HUES64 (cell line): ENCODE measurements around the gene MYO3B.
"Not testable (repeated sequence)": the region's sequence is repeated elsewhere in the genome, so short reads cannot be mapped to it uniquely, and the experiment has no call there.

ENCODE experiments used
- H3K27ac ChIP-seq: 2 replicates; pipeline ENCODE4 v1.7.0; 2013; ENCODE audit warnings: low read depth, low read length, inconsistent platforms
- H3K27me3 ChIP-seq: 2 replicates; pipeline ENCODE4 v1.6.1; 2013; ENCODE audit warnings: mild to moderate bottlenecking, low read length; ENCODE audit not compliant: insufficient read depth
- H3K36me3 ChIP-seq: 2 replicates; pipeline ENCODE4 v1.6.1; 2013; ENCODE audit warnings: mild to moderate bottlenecking, low read length; ENCODE audit not compliant: insufficient read depth
- H3K4me1 ChIP-seq: 2 replicates; pipeline ENCODE4 v1.6.1; 2013; ENCODE audit warnings: mild to moderate bottlenecking, low read length, moderate library complexity; ENCODE audit not compliant: insufficient read depth
- H3K4me3 ChIP-seq: 2 replicates; pipeline ENCODE4 v1.5.1; 2013; ENCODE audit warnings: mild to moderate bottlenecking, low read length, moderate library complexity
- H3K9ac ChIP-seq: 2 replicates; pipeline ENCODE4 v1.6.1; 2013; ENCODE audit warnings: mild to moderate bottlenecking, low read depth, low read length
- H3K9me3 ChIP-seq: 2 replicates; pipeline ENCODE4 v1.6.1; 2013; ENCODE audit warnings: low read depth, low read length; ENCODE audit not compliant: insufficient read depth
- WGBS: fragments of 150-250, 120-280 bp; methylation state at CpG from one replicate; pipeline ENCODE4 v1.1.7; 2013; ENCODE audit warnings: missing lambda C conversion rate; 5-methylcytosine and 5-hydroxymethylcytosine counted together

Gene MYO3B

DNA sequence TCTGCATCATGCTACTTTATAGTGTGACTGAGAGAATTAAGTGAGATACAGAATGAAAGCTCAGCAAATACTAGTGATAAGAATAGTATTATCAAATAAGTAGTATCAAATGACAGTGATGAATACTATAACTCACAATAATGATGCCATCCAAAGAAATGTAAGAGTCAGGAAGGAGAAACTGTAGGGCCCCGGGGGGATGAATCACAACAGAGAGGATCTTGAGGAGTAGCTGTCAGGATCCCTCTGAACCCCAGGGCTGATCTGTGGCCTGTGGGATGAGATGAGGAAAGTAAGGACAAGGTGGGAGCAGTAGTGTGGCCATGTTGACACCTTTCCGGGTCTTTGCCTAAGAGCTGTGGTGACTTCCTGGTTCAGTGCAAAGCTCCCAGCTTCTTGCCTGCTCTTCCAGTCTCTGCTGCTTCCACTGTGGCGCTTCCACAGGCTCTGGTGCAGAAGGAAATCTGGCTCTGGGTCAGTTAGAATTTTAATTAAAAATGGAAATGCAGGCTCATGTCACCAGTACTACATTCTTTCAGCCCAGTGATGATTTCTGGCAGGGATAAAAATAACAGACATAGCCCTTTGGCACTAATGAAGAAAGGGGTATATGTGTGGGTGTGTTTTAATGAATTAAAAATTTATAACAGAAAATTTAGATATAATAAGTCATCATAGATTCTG is 166.9 kb downstream of the MYO3B start:
- Histone ChIP-seq H3K27me3 (no peaks in the 10 kb centered on the region), H3K27ac (no peak overlapping the region), H3K9ac (no peak overlapping the region), H3K9me3 (no peaks in the 10 kb centered on the region), H3K4me1 (peaks cover 16% of the 10 kb centered on the region), H3K4me3 (no peak overlapping the region), H3K36me3 (no peaks in the 10 kb centered on the region)
- 91% methylated on average over 3 of the region's 3 CpGs for WGBS

DNA sequence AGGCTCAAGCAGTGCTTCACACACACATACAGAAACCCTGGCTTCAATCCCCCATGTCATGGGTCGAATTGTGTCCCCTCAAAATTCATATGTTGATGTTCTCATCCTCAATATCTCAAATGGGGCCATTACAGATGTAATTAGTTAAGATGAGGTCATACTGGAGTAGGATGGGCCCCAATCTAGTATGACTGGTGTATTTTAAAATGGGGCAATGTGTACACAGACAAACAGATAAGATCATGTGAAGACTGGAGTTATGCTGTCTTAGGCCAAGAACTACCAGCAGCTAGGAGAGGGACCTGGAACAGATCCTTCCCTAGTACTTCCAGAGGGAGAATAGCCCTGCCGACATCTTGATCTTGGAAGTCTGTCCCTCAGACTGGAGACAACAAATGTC is 167.7 kb downstream of the MYO3B start:
- no peaks in the 10 kb centered on the region for H3K36me3 ChIP-seq
- H3K27me3 ChIP-seq, result no peaks in the 10 kb centered on the region
- peaks cover 11% of the 10 kb centered on the region for H3K4me1 ChIP-seq
- no peak overlapping the region for H3K27ac ChIP-seq
- 81% methylated on average over 2 of the region's 2 CpGs for WGBS
- H3K9me3 ChIP-seq, result no peaks in the 10 kb centered on the region
- H3K9ac ChIP-seq, result no peak overlapping the region
- no peak overlapping the region for H3K4me3 ChIP-seq

DNA sequence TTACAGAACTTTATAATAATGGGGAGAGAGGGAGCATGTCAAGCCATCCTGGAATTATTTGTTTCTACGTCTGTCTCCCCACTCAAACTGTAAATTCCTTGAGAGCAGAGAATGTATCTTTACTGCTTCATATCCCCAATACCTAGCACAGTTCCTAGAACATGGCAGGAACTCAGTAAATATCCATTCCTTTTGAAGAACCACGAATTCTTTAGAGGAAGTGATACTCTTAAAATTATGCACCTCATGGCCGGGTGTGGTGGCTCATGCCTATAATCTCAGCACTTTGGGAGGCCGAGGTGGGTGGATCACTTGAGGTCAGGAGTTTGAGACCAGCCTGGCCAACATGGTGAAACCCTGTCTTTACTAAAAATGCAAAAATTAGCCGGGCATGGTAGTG is 171.3 kb downstream of the MYO3B start:
- H3K27ac ChIP-seq, H3K9ac ChIP-seq, H3K27me3 ChIP-seq, H3K36me3 ChIP-seq, H3K9me3 ChIP-seq, H3K4me3 ChIP-seq: not testable (repeated sequence)
- peaks cover 25% of the 10 kb centered on the region for H3K4me1 ChIP-seq
- WGBS, result 86% methylated on average over 5 of the region's 5 CpGs

DNA sequence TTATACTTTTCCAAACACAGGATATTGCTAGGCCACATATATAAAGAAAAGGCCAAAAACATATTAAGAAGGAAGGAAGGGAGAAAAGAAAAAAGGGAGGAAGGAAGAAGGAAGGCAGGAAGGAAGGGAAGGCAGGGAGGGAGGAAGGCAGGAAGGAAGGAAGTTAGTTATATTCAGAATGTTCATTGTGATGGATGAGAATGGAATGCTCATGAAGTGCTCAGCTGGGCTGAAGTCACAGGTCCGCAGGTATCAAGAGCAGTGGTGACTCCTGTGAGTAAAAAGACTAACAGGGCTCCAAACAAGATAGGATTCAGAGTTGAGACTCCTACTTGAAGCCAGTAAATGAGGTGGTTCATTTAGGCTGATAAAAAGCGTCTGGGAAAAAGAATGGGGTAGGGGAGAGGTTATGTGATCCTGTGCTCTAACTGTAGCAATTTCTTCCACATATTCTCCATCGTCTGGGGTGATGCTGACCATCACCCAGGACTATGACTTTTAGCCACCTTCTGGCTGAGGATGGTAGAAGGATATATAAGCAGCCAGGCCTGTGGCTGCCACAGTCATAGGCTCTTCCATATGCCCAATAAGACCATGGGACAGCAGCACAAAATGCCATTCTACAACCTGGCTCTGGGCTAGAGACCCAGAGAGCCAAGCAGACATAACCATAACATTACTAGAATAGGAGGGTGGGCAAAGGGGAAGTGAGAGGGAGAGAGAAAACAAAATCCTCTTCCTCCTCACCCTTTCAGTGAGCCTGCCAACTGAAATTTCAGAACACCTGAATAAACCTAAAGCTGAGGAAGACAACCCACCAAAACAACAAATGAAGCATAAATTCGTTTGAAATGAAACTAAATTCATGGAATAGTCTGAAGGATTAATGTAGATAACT is 173.2 kb downstream of the MYO3B start:
- H3K4me1 ChIP-seq, result peaks cover 39% of the 10 kb centered on the region
- H3K4me3 ChIP-seq, result no peak overlapping the region
- H3K27me3 ChIP-seq, result no peaks in the 10 kb centered on the region
- 72% methylated on average over 4 of the region's 4 CpGs for WGBS
- H3K9me3 ChIP-seq, result no peaks in the 10 kb centered on the region
- no peak overlapping the region for H3K27ac ChIP-seq
- H3K9ac ChIP-seq, result no peak overlapping the region
- H3K36me3 ChIP-seq, result no peaks in the 10 kb centered on the region

DNA sequence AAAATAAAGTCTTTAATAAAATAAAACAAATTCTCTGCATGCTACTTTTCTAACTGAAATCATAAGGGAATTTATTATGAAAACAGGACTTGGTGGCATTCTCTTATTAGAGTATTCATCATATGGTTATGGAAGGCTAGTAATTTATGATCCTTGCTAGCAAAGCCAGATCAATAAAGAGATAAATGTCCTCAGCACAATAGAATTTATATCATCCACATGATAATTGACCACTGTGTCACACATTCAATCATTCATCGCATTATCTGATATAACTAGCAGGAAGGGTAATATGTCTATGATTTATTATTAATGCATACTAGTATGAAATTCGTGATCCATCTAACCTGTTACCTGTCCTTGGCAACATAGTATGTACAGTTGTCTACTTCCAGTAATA is 175.8 kb downstream of the MYO3B start:
- 70% methylated on average over 1 of the region's 2 CpGs for WGBS
- Histone ChIP-seq H3K36me3 (no peaks in the 10 kb centered on the region), H3K9ac (no peak overlapping the region), H3K27ac (peak overlapping the region; percentile 1; the same call in 1 of the 2 replicates), H3K9me3 (no peaks in the 10 kb centered on the region), H3K27me3 (no peaks in the 10 kb centered on the region), H3K4me3 (no peak overlapping the region), H3K4me1 (peaks cover 39% of the 10 kb centered on the region)

DNA sequence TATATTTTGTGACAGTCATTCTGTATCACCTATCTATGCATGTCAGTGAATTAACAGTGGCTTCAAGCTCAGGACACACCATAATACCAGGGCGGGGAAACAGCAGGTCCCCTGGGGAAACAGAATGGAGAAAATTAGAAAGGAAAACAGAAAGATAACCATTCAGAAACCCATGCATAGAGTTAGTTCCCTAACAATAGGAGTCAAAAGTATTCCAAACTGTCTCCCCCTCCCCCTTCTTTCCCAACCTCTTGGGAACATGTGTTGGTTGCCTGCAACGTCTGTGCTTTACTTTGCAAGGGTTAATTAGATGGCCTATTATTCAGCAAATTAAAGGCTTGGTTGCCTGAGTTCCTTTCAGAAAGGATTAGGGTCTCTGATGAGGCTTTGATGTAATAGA is 176.4 kb downstream of the MYO3B start:
- no peaks in the 10 kb centered on the region for H3K9me3 ChIP-seq
- no peaks in the 10 kb centered on the region for H3K36me3 ChIP-seq
- H3K27me3 ChIP-seq, result no peaks in the 10 kb centered on the region
- peak overlapping the region; percentile 73 for H3K27ac ChIP-seq
- peak overlapping the region; percentile 14; the same call in 1 of the 2 replicates for H3K4me3 ChIP-seq
- H3K4me1 ChIP-seq, result peaks cover 39% of the 10 kb centered on the region
- 0% methylated on average over 2 of the region's 2 CpGs for WGBS
- 0 out of 2 replicates have a peak overlapping the region, but pooled peaks have one; percentile 2 for H3K9ac ChIP-seq

DNA sequence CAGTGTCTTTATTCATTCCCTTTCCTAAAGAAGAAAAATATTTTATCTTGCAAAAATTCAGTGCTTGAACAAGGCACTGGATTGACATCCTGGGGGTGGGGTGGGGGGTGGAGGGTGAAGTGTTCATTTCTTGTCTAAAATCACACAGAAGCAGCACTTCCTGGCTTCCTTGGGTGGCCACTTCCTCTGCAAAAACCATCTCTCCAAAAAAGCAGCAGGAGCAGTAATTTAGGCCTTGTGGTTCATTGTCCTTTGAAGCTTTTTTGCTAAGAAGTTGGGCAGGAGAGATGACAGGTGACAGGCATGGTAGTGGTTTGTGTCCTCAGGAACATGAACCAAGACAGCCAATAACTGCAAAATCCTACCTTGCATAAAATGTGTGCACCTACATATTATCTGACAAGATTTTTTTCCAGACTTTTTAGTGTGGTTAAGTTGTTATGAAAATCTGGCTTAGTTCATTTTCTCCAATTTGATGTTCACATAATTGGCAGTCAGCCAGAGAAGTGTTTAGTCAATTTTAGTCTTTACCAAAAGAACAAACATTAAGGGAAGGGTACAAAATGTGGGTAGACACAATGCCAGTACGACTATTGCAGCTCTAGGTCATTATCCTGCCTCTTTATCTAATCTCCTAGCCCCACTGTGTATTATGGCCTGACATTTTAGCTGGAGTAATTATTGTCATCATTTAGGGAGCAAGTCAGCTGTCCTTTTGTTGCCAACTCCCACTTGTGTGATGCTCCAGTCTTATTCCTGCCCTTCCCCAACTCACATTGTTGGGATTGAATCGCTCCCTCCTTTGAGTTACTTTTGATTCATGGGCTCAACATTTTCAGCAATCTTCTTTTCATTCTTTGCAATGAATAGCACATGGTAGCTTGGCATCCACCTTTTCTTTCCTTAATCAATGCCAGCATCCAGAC is 177.2 kb downstream of the MYO3B start:
- 82% methylated on average over 2 of the region's 2 CpGs for WGBS
- H3K9me3 ChIP-seq, result no peaks in the 10 kb centered on the region
- no peaks in the 10 kb centered on the region for H3K27me3 ChIP-seq
- no peaks in the 10 kb centered on the region for H3K36me3 ChIP-seq
- H3K4me3 ChIP-seq, result no peak overlapping the region
- H3K27ac ChIP-seq, result peak overlapping the region; percentile 73
- peaks cover 39% of the 10 kb centered on the region for H3K4me1 ChIP-seq
- no peak overlapping the region for H3K9ac ChIP-seq

DNA sequence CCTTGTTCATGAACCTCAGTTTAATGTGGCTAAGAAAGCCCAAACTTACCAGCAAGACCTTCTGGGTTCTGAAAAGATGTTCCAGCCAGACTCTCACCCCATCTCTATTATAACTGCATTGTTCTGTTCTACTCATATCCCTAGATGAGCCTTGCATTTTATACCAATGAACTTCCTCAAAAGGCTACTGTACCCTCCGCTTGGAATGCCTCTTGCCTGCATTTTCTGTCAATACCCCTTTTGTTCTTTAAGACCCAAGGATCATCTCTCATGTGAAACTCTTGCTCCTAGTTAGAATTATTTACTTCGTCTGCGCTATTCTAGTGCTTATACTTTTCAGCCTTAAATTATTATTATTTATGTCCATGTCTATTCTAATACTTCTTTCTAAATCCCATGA is 181.5 kb downstream of the MYO3B start:
- Histone ChIP-seq H3K27ac (no peak overlapping the region), H3K36me3 (no peaks in the 10 kb centered on the region), H3K4me3 (no peak overlapping the region), H3K27me3 (no peaks in the 10 kb centered on the region), H3K9me3 (no peaks in the 10 kb centered on the region), H3K9ac (no peak overlapping the region), H3K4me1 (peaks cover 39% of the 10 kb centered on the region)
- 93% methylated on average over 2 of the region's 3 CpGs for WGBS

DNA sequence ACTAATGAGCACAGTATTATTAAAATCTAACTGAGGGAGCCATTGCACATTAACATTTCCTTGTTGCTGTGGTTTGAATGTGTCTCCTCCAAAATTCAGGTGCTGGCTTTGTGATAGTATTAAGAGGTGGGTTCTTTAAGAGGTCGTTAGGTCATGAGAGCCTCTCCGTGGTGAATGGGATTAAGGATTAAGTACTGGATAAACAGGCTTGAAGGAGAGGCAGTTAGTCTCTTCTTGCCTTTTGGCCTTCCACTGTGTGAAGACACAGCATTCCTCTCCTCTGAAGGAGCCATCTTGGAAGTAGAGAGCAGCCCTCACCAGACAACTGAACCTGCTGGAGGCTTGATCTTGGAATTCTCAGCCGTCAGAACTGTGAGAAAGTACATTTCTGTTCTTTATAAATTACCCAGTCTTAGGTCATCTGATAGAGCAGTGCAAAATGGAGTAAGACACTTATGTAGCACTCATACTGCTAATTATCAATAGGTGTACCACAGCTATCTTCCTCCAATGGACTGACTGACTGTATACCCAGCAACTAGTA is 182.7 kb downstream of the MYO3B start:
- peaks cover 39% of the 10 kb centered on the region for H3K4me1 ChIP-seq
- H3K9me3 ChIP-seq, result no peaks in the 10 kb centered on the region
- peak overlapping the region; percentile 12; the same call in 1 of the 2 replicates for H3K4me3 ChIP-seq
- H3K27ac ChIP-seq, result peak overlapping the region; percentile 34
- 46% methylated on average over 3 of the region's 3 CpGs for WGBS
- H3K9ac ChIP-seq, result no peak overlapping the region
- H3K27me3 ChIP-seq, result no peaks in the 10 kb centered on the region
- H3K36me3 ChIP-seq, result no peaks in the 10 kb centered on the region

DNA sequence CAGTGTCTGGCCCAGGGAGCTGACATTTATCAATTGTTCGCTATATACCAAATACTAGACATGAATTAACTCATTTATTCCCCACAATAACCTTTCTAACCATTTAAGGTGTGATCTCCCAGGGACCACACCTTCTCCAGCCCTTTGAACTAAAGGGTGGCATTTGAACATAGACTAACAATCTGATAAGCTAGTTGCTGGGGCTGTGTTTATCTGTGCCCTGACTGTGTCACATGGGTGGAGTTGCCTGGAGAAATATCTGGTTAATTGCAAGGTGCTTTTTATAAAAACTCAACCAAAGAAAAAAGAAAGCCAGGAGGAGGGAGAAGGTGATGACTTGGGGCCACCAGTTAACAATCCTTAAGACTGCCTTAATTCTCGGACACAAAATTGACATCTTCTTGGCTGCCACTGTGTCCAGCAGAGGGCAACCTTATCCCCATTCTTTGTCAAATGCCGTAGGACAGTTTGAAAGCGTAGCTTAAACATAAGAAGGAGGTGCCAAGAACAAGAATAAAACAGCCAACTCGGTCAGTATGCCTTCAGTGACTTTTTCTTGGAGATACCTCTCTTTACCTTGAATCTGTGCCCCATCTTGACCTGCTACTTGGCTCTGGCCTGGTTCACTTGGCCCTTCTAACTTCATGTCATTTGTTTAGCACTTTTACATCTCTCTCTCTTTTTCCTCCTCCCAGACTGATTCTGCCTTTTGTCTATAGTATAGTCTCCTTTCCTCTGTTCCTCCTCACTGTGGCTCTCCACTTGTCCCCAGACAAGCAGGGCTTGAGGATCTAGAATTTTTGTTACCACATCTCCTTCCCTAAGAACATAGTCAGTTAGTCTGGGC is 183.4 kb downstream of the MYO3B start:
- WGBS, result 43% methylated on average over 5 of the region's 5 CpGs
- Histone ChIP-seq H3K36me3 (no peaks in the 10 kb centered on the region), H3K9me3 (no peaks in the 10 kb centered on the region), H3K4me1 (peaks cover 42% of the 10 kb centered on the region), H3K27me3 (no peaks in the 10 kb centered on the region), H3K27ac (peak overlapping the region; percentile 34), H3K4me3 (peak overlapping the region; percentile 24; the same call in 1 of the 2 replicates), H3K9ac (no peak overlapping the region)
